GM23248 (cell line): ENCODE measurements around the gene PRCP. TPM values are rescaled to one million over a fixed set of nuclear protein-coding genes. Genes with fewer than 3 reads are reported as not detected.

ENCODE experiments used
- DNase-seq: peaks from one replicate; pipeline ENCODE4 v3.0.0-alpha.2; 2015
- H2AFZ ChIP-seq: fragments of 200-600 bp; sonication (generic); 2 replicates; pipeline ENCODE4 v1.6.1; 2016; ENCODE audit warnings: antibody characterized with exemption
- H3F3A ChIP-seq: fragments of 200-600 bp; sonication (generic); 2 replicates; pipeline ENCODE4 v1.6.1; 2016; ENCODE audit warnings: mild to moderate bottlenecking, antibody characterized with exemption, mixed run types; ENCODE audit not compliant: insufficient read depth
- H3K27ac ChIP-seq: fragments of 200-600 bp; sonication (generic); 2 replicates; pipeline ENCODE4 v1.5.1; 2016; ENCODE audit warnings: mild to moderate bottlenecking
- H3K27me3 ChIP-seq: fragments of 200-600 bp; sonication (generic); replicated peaks from 2 replicates; pipeline ENCODE4 v1.6.1; 2016; ENCODE audit warnings: mild to moderate bottlenecking; ENCODE audit not compliant: insufficient read depth
- H3K36me3 ChIP-seq: fragments of 200-600 bp; sonication (generic); 2 replicates; pipeline ENCODE4 v1.6.1; 2016; ENCODE audit warnings: low read depth, mild to moderate bottlenecking
- H3K4me1 ChIP-seq: fragments of 200-600 bp; sonication (generic); 2 replicates; pipeline ENCODE4 v1.6.1; 2016; ENCODE audit warnings: mild to moderate bottlenecking; ENCODE audit not compliant: insufficient read depth
- H3K4me2 ChIP-seq: fragments of 200-600 bp; sonication (generic); one replicate; pipeline ENCODE4 v1.6.1; 2016; ENCODE audit warnings: mild to moderate bottlenecking; ENCODE audit not compliant: unreplicated experiment
- H3K4me3 ChIP-seq: fragments of 200-600 bp; sonication (generic); 2 replicates; pipeline ENCODE4 v1.5.1; 2016; ENCODE audit warnings: mild to moderate bottlenecking
- H3K79me2 ChIP-seq: fragments of 200-600 bp; sonication (generic); 2 replicates; pipeline ENCODE4 v1.6.1; 2016; ENCODE audit warnings: mild to moderate bottlenecking; ENCODE audit not compliant: insufficient read depth
- H3K9ac ChIP-seq: fragments of 200-600 bp; sonication (generic); 2 replicates; pipeline ENCODE4 v1.6.1; 2016; ENCODE audit warnings: mild to moderate bottlenecking
- H3K9me2 ChIP-seq: fragments of 200-600 bp; sonication (generic); 2 replicates; pipeline ENCODE4 v1.6.1; 2016; ENCODE audit warnings: mixed run types, mild to moderate bottlenecking, moderate library complexity; ENCODE audit not compliant: insufficient read depth
- H3K9me3 ChIP-seq: fragments of 200-600 bp; sonication (generic); one replicate; pipeline ENCODE4 v1.6.1; 2017; ENCODE audit warnings: low read depth
- H4K20me1 ChIP-seq: fragments of 200-600 bp; sonication (generic); 2 replicates; pipeline ENCODE4 v1.6.0; 2016; ENCODE audit not compliant: insufficient read depth
- EZH2 ChIP-seq: fragments of 200-600 bp; sonication (generic); IDR thresholded peaks from 2 replicates; pipeline ENCODE4 v1.6.1; 2018; ENCODE audit warnings: antibody characterized with exemption, mild to moderate bottlenecking; ENCODE audit not compliant: insufficient read depth, poor library complexity, severe bottlenecking
- EZH2phosphoT487 ChIP-seq: fragments of 200-600 bp; sonication (generic); IDR thresholded peaks from 2 replicates; pipeline ENCODE4 v1.6.1; 2018; ENCODE audit warnings: antibody characterized with exemption, moderate library complexity, mild to moderate bottlenecking, low read depth; ENCODE audit not compliant: insufficient read depth
- WGBS, 2 experiments: methylation state at CpG; one replicate each; pipeline ENCODE4 v1.1.6; 2015 to 2017; ENCODE audit warnings: low lambda C conversion rate in 2 of 2, low coverage in 1 of 2; ENCODE audit errors: missing lambda C conversion rate in 2 of 2; 5-methylcytosine and 5-hydroxymethylcytosine counted together
- in situ Hi-C: fragments of 300-500 bp; cut with MboI; formaldehyde crosslinking; loops from 2 replicates; pipeline ENCODE4 v1.15.0; 2020
- polyA plus RNA-seq: library from polyadenylated mRNA; unstranded; fragments of >200 nt; fragmentation: Nextera tagmentation; extraction: Ambion mirVana; gene quantifications from 2 replicates; pipeline ENCODE4 v1.2.1, GENCODE V29; 2016
- total RNA-seq: library from RNA; depleted of rRNA; stranded (reverse); fragments of >200 nt; shearing (Covaris generic); gene quantifications from 2 replicates; pipeline ENCODE4 v1.2.3, GENCODE V29; 2014

Gene PRCP
- total and polyA plus RNA-seq, 2 experiments from 2014 or later = 84.1 to 85.7 TPM

DNA sequence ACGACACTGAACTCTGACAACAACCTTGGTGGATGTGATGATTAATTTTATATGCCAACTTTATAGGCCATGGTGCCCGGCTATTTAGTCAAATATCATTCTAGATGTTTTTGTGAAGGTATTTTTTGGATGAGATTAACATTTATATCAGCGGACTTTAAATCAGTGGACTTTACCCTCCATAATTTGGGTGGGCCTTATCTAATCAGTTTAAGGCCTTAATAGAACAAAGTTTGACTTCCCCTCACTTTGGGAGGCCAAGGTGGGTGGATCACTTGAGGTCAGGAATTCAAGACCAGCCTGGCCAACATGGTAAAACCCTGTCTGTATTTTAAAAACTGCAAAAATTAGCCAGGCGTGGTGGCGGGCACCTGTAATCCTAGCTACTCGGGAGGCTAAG lies 4.0 kb downstream of the PRCP start:
- TF ChIP-seq EZH2 (no peak), EZH2phosphoT487 (no peak)
- in situ Hi-C loops = no loop called here

DNA sequence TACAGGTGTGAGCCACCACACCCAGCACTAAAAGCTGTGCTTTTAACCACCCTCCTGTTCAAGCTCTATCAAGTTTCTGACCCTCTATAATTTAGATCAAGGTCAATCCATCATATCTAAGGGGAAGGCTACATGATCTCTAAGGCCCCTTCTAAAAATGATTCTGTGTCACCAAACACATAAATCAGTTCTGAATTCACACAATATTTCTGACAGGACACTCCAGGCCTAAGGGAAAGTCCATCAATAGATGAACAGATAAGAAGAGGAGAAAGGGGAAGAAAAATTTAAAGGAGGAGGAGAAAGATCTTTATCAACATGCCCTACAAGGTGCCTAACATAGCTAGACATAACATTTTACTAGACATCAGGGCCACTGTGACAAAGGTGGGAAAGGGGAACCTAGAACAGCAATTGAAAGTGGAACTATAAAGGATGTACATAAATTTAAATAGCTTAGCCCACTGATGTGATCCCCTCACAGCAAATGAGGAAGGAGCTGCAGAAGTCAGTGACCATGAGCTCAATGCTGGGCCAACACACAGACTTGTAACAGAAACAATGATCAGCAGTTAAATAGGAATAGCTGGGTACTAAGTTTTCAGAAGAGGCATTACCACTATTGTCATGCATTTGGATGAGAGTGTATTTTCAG lies 4.7 kb downstream of the PRCP start:
- Histone ChIP-seq H3K9ac (no peak overlapping the region), H3K36me3 (no peaks in the 10 kb centered on the region), H4K20me1 (no peaks in the 10 kb centered on the region), H3K9me2 (no peaks in the 10 kb centered on the region), H3K9me3 (no peaks in the 10 kb centered on the region), H3F3A (no peaks in the 10 kb centered on the region), H3K79me2 (peaks cover 29% of the 10 kb centered on the region), H3K4me2 (no peak overlapping the region), H3K4me3 (no peak overlapping the region), H3K4me1 (0 out of 2 replicates have a peak, but pooled peaks cover 5% of the 10 kb centered on the region), H2AFZ (no peak overlapping the region), H3K27me3 (no peaks in the 10 kb centered on the region), H3K27ac (no peak overlapping the region)
- in situ Hi-C loops = no loop called here
- TF ChIP-seq EZH2 = no peak
- no peak for TF ChIP-seq EZH2phosphoT487
- DNase-seq = no peak

More for the DNA sequence above, 4.0 kb downstream of the PRCP start:
- WGBS, 2 experiments = 88 to 94% methylated on average over 6 of the region's 6 CpGs
- H3K9me2 ChIP-seq = no peaks in the 10 kb centered on the region
- H3K27ac ChIP-seq = no peak overlapping the region
- H3K36me3 ChIP-seq = no peaks in the 10 kb centered on the region
- no peak overlapping the region for H3K9ac ChIP-seq
- H3K4me1 ChIP-seq = 0 out of 2 replicates have a peak, but pooled peaks cover 5% of the 10 kb centered on the region
- H4K20me1 ChIP-seq = no peaks in the 10 kb centered on the region
- H3K9me3 ChIP-seq = no peaks in the 10 kb centered on the region
- peaks cover 29% of the 10 kb centered on the region for H3K79me2 ChIP-seq
- H3K4me2 ChIP-seq = no peak overlapping the region
- no peak overlapping the region for H3K4me3 ChIP-seq
- no peaks in the 10 kb centered on the region for H3F3A ChIP-seq
- no peak overlapping the region for H2AFZ ChIP-seq
- no peaks in the 10 kb centered on the region for H3K27me3 ChIP-seq
- DNase-seq = no peak

DNA sequence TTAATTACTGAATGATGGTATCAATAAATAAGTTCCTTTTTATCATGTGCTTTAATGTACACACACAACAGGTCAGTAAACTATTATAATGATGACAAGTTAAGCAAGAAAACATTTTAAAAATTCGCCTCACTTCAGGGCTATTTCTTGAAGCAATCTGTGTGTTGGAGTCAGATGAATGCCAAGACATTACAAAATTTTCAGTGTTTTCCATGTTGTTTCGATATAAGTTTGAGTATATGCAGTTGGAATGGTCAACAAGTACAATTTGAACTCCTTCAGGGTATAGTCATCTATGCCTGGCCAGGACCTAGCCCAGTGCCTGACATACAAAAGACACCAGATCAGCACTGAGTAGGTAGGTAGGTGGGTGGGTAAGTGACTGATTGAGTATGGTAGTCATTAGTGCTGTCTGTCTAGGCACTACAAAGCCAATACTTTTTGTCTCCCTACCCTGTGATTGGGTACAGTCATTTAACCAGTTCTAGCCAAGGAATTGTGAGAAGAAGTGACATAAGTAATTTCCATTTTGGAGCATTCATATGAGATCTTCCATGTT lies 7.5 kb downstream of the PRCP start:
- in situ Hi-C loops = no loop called here
- Histone ChIP-seq H2AFZ (no peak overlapping the region), H3K4me3 (no peak overlapping the region), H3F3A (no peaks in the 10 kb centered on the region), H3K9me3 (no peaks in the 10 kb centered on the region), H3K36me3 (no peaks in the 10 kb centered on the region), H3K27me3 (no peaks in the 10 kb centered on the region), H3K4me1 (no peaks in the 10 kb centered on the region), H3K4me2 (no peak overlapping the region), H3K9me2 (no peaks in the 10 kb centered on the region), H3K27ac (no peak overlapping the region), H4K20me1 (no peaks in the 10 kb centered on the region), H3K9ac (no peak overlapping the region), H3K79me2 (peaks cover 10% of the 10 kb centered on the region; the same call in 1 of the 2 replicates)
- WGBS, 2 experiments = 93% methylated on average over 2 of the region's 2 CpGs
- TF ChIP-seq EZH2phosphoT487 (no peak), EZH2 (no peak)
- DNase-seq = no peak

DNA sequence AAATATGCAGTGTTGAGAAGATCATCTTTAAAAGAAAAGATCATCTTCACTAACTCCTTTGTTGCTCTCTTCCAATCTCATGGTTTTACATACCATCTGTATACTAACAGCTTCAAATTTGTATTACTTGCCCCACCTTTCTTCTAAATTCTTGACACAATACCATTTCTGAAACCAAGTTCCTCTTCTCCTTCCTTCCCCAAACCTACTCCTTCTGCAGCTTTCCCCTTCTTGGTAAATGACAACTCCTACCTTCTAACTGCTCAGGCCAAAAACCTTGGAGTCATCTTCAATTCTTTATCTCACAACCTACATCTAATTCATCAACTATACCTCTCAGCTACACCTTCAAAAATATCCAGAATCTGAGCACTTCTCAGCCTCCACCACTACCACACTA lies 9.3 kb downstream of the PRCP start:
- H3K27me3 ChIP-seq = no peaks in the 10 kb centered on the region
- H3K4me2 ChIP-seq = no peak overlapping the region
- H3K4me1 ChIP-seq = no peaks in the 10 kb centered on the region
- H3K9me2 ChIP-seq = no peaks in the 10 kb centered on the region
- no peak for TF ChIP-seq EZH2phosphoT487
- TF ChIP-seq EZH2 = no peak
- no peaks in the 10 kb centered on the region for H3K9me3 ChIP-seq
- H4K20me1 ChIP-seq = no peaks in the 10 kb centered on the region
- no peak overlapping the region for H2AFZ ChIP-seq
- no peak overlapping the region for H3K27ac ChIP-seq
- H3K36me3 ChIP-seq = no peaks in the 10 kb centered on the region
- in situ Hi-C loops = no loop called here
- H3K9ac ChIP-seq = no peak overlapping the region
- DNase-seq = no peak
- H3K79me2 ChIP-seq = 0 out of 2 replicates have a peak, but pooled peaks cover 6% of the 10 kb centered on the region
- no peak overlapping the region for H3K4me3 ChIP-seq
- no peaks in the 10 kb centered on the region for H3F3A ChIP-seq

DNA sequence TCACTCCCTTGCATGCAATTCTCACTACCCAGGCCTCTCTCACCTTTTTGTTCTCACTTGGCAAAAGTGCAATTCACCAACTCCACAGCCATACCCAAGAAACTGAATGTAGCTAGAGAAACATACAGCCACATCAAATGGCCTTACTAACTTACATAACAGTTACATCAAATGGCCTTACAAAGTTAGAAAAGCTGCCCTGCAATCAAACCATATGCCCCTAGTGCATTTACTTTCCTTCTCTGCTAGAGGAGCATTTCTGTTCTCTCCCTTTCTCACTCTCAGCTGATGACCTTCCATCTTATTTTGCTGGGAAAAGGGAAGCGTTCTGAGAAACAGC lies 10.3 kb downstream of the PRCP start:
- H3K4me2 ChIP-seq = no peak overlapping the region
- WGBS, 2 experiments = 93 to 96% methylated on average over 1 of the region's 1 CpG

More for the DNA sequence above, 10.3 kb downstream of the PRCP start:
- Histone ChIP-seq H3K4me3 (no peak overlapping the region), H3K9me3 (no peaks in the 10 kb centered on the region), H3K9ac (no peak overlapping the region), H3K27me3 (no peaks in the 10 kb centered on the region), H3K36me3 (no peaks in the 10 kb centered on the region), H3K4me1 (no peaks in the 10 kb centered on the region), H2AFZ (no peak overlapping the region), H3K79me2 (0 out of 2 replicates have a peak, but pooled peaks cover 6% of the 10 kb centered on the region), H4K20me1 (no peaks in the 10 kb centered on the region), H3K9me2 (no peaks in the 10 kb centered on the region), H3F3A (no peaks in the 10 kb centered on the region), H3K27ac (no peak overlapping the region)
- no peak for TF ChIP-seq EZH2phosphoT487
- TF ChIP-seq EZH2 = no peak
- DNase-seq = no peak
- in situ Hi-C loops = no loop called here
